ENCODE data around the gene DZIP3. TPM values are rescaled to one million over a fixed set of nuclear protein-coding genes. Genes with fewer than 3 reads are reported as not detected.

The DZIP3 gene
- total and polyA plus RNA-seq, 2 experiments from 2014 or later, result 28.7 to 32.0 TPM

DNA sequence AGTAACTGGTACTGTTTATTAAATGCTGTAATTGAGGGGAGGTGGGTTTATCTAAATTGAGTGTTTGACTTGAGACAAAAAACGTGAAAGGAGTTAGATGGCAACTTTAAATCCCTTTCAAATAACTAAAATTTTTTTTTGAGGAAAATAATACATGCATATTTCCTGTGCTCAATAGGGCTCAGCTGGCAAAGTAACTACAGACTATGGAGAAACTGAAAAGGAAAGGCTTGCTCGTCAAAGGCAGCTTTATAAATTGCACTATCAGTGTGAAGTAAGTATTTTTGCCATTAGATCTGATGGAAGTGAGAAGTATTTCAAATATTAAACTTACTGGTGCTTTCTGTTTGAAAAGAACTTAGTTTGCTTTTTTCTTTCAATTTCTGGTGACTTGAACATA, 72.2 kb downstream of the DZIP3 start:
- Mint-ChIP-seq H3K4me3 (no peak overlapping the region), H3K27me3 (ENCODE audit: insufficient read depth, low read depth, poor library complexity) (peaks cover 3% of the 10 kb centered on the region), H3K4me1 (peaks cover 15% of the 10 kb centered on the region; the same call in 2 of the 3 replicates), H3K36me3 (ENCODE audit: low read depth) (peaks cover 13% of the 10 kb centered on the region), H3K9me3 (peaks cover 13% of the 10 kb centered on the region), H3K27ac (no peak overlapping the region)
- Histone ChIP-seq H3K9me2 (ENCODE audit: insufficient read depth) (no peaks in the 10 kb centered on the region), H4K20me1 (replicated peaks; ENCODE audit: insufficient read depth) (no peaks in the 10 kb centered on the region), H2AFZ (no peak overlapping the region), H3K4me3 (no peak overlapping the region), H3K4me1 (ENCODE audit: insufficient read depth) (peaks cover 13% of the 10 kb centered on the region; the same call in 1 of the 2 replicates), H3K27me3 (ENCODE audit: insufficient read depth) (no peaks in the 10 kb centered on the region), H3K27ac (ENCODE audit: low read depth) (no peak overlapping the region), H3F3A (replicated peaks; ENCODE audit: low read depth) (no peaks in the 10 kb centered on the region), H3K79me2 (replicated peaks; ENCODE audit: insufficient read depth) (no peaks in the 10 kb centered on the region), H3K36me3 (ENCODE audit: insufficient read depth) (0 out of 2 replicates have a peak, but pooled peaks cover 2% of the 10 kb centered on the region), H3K4me2 (no peak overlapping the region)
- DNase-seq (ENCODE audit: low spot score) (no peak), ATAC-seq (no peak)
- TF ChIP-seq, protein P1, sequence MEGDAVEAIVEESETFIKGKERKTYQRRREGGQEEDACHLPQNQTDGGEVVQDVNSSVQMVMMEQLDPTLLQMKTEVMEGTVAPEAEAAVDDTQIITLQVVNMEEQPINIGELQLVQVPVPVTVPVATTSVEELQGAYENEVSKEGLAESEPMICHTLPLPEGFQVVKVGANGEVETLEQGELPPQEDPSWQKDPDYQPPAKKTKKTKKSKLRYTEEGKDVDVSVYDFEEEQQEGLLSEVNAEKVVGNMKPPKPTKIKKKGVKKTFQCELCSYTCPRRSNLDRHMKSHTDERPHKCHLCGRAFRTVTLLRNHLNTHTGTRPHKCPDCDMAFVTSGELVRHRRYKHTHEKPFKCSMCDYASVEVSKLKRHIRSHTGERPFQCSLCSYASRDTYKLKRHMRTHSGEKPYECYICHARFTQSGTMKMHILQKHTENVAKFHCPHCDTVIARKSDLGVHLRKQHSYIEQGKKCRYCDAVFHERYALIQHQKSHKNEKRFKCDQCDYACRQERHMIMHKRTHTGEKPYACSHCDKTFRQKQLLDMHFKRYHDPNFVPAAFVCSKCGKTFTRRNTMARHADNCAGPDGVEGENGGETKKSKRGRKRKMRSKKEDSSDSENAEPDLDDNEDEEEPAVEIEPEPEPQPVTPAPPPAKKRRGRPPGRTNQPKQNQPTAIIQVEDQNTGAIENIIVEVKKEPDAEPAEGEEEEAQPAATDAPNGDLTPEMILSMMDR (conservative IDR thresholded peaks at IDR 0.05; ENCODE audit: low read depth in 2 of 2), result no peak
- TF ChIP-seq, protein P2, sequence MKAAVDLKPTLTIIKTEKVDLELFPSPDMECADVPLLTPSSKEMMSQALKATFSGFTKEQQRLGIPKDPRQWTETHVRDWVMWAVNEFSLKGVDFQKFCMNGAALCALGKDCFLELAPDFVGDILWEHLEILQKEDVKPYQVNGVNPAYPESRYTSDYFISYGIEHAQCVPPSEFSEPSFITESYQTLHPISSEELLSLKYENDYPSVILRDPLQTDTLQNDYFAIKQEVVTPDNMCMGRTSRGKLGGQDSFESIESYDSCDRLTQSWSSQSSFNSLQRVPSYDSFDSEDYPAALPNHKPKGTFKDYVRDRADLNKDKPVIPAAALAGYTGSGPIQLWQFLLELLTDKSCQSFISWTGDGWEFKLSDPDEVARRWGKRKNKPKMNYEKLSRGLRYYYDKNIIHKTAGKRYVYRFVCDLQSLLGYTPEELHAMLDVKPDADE (IDR thresholded peaks at IDR 0.05), result no peak
- no peak for TF ChIP-seq ZNF114 (CRISPR knock-in tag; IDR thresholded peaks at IDR 0.05)
- TF ChIP-seq ZNF331 (CRISPR knock-in tag; IDR thresholded peaks at IDR 0.05; ENCODE audit: low read depth), result no peak
- TF ChIP-seq, protein P3, sequence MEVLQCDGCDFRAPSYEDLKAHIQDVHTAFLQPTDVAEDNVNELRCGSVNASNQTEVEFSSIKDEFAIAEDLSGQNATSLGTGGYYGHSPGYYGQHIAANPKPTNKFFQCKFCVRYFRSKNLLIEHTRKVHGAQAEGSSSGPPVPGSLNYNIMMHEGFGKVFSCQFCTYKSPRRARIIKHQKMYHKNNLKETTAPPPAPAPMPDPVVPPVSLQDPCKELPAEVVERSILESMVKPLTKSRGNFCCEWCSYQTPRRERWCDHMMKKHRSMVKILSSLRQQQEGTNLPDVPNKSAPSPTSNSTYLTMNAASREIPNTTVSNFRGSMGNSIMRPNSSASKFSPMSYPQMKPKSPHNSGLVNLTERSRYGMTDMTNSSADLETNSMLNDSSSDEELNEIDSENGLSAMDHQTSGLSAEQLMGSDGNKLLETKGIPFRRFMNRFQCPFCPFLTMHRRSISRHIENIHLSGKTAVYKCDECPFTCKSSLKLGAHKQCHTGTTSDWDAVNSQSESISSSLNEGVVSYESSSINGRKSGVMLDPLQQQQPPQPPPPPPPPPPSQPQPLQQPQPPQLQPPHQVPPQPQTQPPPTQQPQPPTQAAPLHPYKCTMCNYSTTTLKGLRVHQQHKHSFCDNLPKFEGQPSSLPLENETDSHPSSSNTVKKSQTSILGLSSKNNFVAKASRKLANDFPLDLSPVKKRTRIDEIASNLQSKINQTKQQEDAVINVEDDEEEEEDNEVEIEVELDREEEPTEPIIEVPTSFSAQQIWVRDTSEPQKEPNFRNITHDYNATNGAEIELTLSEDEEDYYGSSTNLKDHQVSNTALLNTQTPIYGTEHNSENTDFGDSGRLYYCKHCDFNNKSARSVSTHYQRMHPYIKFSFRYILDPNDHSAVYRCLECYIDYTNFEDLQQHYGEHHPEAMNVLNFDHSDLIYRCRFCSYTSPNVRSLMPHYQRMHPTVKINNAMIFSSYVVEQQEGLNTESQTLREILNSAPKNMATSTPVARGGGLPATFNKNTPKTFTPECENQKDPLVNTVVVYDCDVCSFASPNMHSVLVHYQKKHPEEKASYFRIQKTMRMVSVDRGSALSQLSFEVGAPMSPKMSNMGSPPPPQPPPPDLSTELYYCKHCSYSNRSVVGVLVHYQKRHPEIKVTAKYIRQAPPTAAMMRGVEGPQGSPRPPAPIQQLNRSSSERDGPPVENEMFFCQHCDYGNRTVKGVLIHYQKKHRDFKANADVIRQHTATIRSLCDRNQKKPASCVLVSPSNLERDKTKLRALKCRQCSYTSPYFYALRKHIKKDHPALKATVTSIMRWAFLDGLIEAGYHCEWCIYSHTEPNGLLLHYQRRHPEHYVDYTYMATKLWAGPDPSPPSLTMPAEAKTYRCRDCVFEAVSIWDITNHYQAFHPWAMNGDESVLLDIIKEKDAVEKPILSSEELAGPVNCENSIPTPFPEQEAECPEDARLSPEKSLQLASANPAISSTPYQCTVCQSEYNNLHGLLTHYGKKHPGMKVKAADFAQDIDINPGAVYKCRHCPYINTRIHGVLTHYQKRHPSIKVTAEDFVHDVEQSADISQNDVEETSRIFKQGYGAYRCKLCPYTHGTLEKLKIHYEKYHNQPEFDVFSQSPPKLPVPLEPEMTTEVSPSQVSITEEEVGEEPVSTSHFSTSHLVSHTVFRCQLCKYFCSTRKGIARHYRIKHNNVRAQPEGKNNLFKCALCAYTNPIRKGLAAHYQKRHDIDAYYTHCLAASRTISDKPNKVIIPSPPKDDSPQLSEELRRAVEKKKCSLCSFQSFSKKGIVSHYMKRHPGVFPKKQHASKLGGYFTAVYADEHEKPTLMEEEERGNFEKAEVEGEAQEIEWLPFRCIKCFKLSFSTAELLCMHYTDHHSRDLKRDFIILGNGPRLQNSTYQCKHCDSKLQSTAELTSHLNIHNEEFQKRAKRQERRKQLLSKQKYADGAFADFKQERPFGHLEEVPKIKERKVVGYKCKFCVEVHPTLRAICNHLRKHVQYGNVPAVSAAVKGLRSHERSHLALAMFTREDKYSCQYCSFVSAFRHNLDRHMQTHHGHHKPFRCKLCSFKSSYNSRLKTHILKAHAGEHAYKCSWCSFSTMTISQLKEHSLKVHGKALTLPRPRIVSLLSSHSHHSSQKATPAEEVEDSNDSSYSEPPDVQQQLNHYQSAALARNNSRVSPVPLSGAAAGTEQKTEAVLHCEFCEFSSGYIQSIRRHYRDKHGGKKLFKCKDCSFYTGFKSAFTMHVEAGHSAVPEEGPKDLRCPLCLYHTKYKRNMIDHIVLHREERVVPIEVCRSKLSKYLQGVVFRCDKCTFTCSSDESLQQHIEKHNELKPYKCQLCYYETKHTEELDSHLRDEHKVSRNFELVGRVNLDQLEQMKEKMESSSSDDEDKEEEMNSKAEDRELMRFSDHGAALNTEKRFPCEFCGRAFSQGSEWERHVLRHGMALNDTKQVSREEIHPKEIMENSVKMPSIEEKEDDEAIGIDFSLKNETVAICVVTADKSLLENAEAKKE (CRISPR knock-in tag; IDR thresholded peaks at IDR 0.05), result no peak
- TF ChIP-seq EZH2 (IDR thresholded peaks at IDR 0.05; ENCODE audit: low read depth, unreplicated experiment), result no peak
- no peak for TF ChIP-seq POLR2AphosphoS5 (IDR thresholded peaks at IDR 0.05; ENCODE audit: low read depth)
- TF ChIP-seq, protein P4, sequence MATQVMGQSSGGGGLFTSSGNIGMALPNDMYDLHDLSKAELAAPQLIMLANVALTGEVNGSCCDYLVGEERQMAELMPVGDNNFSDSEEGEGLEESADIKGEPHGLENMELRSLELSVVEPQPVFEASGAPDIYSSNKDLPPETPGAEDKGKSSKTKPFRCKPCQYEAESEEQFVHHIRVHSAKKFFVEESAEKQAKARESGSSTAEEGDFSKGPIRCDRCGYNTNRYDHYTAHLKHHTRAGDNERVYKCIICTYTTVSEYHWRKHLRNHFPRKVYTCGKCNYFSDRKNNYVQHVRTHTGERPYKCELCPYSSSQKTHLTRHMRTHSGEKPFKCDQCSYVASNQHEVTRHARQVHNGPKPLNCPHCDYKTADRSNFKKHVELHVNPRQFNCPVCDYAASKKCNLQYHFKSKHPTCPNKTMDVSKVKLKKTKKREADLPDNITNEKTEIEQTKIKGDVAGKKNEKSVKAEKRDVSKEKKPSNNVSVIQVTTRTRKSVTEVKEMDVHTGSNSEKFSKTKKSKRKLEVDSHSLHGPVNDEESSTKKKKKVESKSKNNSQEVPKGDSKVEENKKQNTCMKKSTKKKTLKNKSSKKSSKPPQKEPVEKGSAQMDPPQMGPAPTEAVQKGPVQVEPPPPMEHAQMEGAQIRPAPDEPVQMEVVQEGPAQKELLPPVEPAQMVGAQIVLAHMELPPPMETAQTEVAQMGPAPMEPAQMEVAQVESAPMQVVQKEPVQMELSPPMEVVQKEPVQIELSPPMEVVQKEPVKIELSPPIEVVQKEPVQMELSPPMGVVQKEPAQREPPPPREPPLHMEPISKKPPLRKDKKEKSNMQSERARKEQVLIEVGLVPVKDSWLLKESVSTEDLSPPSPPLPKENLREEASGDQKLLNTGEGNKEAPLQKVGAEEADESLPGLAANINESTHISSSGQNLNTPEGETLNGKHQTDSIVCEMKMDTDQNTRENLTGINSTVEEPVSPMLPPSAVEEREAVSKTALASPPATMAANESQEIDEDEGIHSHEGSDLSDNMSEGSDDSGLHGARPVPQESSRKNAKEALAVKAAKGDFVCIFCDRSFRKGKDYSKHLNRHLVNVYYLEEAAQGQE (IDR thresholded peaks at IDR 0.05; ENCODE audit: unreplicated experiment), result no peak
- no peak for TF ChIP-seq STAT1 (IDR thresholded peaks at IDR 0.05; ENCODE audit: unreplicated experiment)
- no peak for TF ChIP-seq CREB1 (CRISPR knock-in tag; IDR thresholded peaks at IDR 0.05; ENCODE audit: low read depth)
- TF ChIP-seq JUNB (IDR thresholded peaks at IDR 0.05; ENCODE audit: unreplicated experiment), result no peak
